ENCODE data around the gene CNTN5. TPM values are rescaled to one million over a fixed set of nuclear protein-coding genes. Genes with fewer than 3 reads are reported as not detected.

The CNTN5 gene
- total and polyA plus RNA-seq, 10 of the 15 experiments (the other 5 are each of a cell fraction or from before 2014, with no cell fraction given) = 0.01 TPM; not detected in 9

GRCh38 chr11:99742501-99742900 is 721.8 kb downstream of the CNTN5 start:
- ChIA-PET RAD21 (ENCODE audit: unreplicated experiment) (interaction anchor here (0.6 kb wide), 1 partner anchor 589 kb away, joined by 4 read pairs; no protein-coding TSS in a partner anchor), POLR2A (no interaction called here), CTCF (interaction anchor here (0.7 to 1.2 kb wide), 2 partner anchors 118 to 275 kb away, joined by 3 read pairs; no protein-coding TSS in a partner anchor), SMC1A (ENCODE audit: uncharacterized antibody, unreplicated experiment) (interaction anchor here (0.8 kb wide), 1 partner anchor 55 kb away, joined by 3 read pairs; no protein-coding TSS in a partner anchor)
- BruUV-seq (replicated peaks) = no TSS peak
- Histone ChIP-seq H3K4me2 (ENCODE audit: control insufficient read depth, insufficient read depth) (no peak overlapping the region), H3K9ac (ENCODE audit: control insufficient read depth, insufficient read depth, low read length) (no peak overlapping the region), H4K20me1 (ENCODE audit: control insufficient read depth, insufficient read depth) (no peaks in the 10 kb centered on the region), H3K79me2 (ENCODE audit: control insufficient read depth, insufficient read depth, low read length) (no peaks in the 10 kb centered on the region), H3K36me3 (ENCODE audit: control insufficient read depth in 2 of 2, insufficient read depth in 2 of 2, low read length in 1 of 2) (no peaks in the 10 kb centered on the region), H3K4me3 (no peak overlapping the region), H3K27me3 (replicated peaks in 1 of 2; ENCODE audit: control insufficient read depth in 2 of 2, insufficient read depth in 2 of 2, low read length in 1 of 2) (no peaks in the 10 kb centered on the region), H2AFZ (ENCODE audit: control insufficient read depth, low read depth, low read length) (no peak overlapping the region), H3K9me3 (replicated peaks; ENCODE audit: control insufficient read depth, insufficient read depth, low read length) (no peaks in the 10 kb centered on the region), H3K4me1 (ENCODE audit: control insufficient read depth, insufficient read depth, low read length) (no peaks in the 10 kb centered on the region), H3K27ac (ENCODE audit: control insufficient read depth, insufficient read depth) (no peak overlapping the region)
- FAIRE-seq = no peak
- intact Hi-C loops (cut with micrococcal nuclease; ENCODE audit: unreplicated experiment) = no loop called here
- ATAC-seq = no peak
- 25% methylated on average over 2 of the region's 2 CpGs for WGBS (ENCODE audit: insufficient coverage, insufficient replicate concordance, low lambda C conversion rate, missing lambda C conversion rate)
- in situ Hi-C loops (cut with MboI) = no loop called here
- DNase-seq (ENCODE audit: low read depth, low spot score) = no peak
- no peak for TF ChIP-seq ZNF217 (IDR thresholded peaks at IDR 0.05)
- TF ChIP-seq BCL3 (IDR thresholded peaks at IDR 0.05; ENCODE audit: borderline replicate concordance, insufficient read depth, low read depth, low read length, poor library complexity, severe bottlenecking) = no peak
- TF ChIP-seq SPI1 (IDR thresholded peaks at IDR 0.05; ENCODE audit: borderline replicate concordance, insufficient read depth, low read depth, low read length) = no peak
- no peak for TF ChIP-seq ZNF687 (IDR thresholded peaks at IDR 0.05)
- TF ChIP-seq IRF4 (IDR thresholded peaks at IDR 0.05; ENCODE audit: low read depth, low read length) = no peak
- no peak for TF ChIP-seq PAX8 (IDR thresholded peaks at IDR 0.05)
- TF ChIP-seq SKIL (IDR thresholded peaks at IDR 0.05; ENCODE audit: low read depth, poor library complexity, severe bottlenecking) = no peak
- TF ChIP-seq BMI1 (IDR thresholded peaks at IDR 0.05; ENCODE audit: borderline replicate concordance) = no peak
- TF ChIP-seq SRF (IDR thresholded peaks at IDR 0.05; ENCODE audit: low read depth in 2 of 2, low read length in 2 of 2) = no peak
- TF ChIP-seq GATAD2B (conservative IDR thresholded peaks at IDR 0.05; ENCODE audit: low read depth) = no peak
- no peak for TF ChIP-seq CBX5 (IDR thresholded peaks at IDR 0.05; ENCODE audit: low read depth)
